DND-41 (cell line): ENCODE results near the gene HNRNPH2.

Experiments
- ATAC-seq: fragments of 200-7000 bp; cut with Tn5 transposase; 3 replicates; pipeline ENCODE4 v1.9.1; 2021; ENCODE audit warnings: low read depth; ENCODE audit not compliant: insufficient read depth
- DNase-seq: peaks from one replicate; pipeline ENCODE4 v3.0.0-alpha.2; 2020
- H2AFZ ChIP-seq: 2 replicates; pipeline ENCODE4 v1.6.0; 2012; ENCODE audit warnings: low read depth, low read length
- H3K27ac ChIP-seq: 2 replicates; pipeline ENCODE4 v1.5.1; 2012; ENCODE audit warnings: low read length, inconsistent platforms
- H3K27me3 ChIP-seq: fragments of 200-600 bp; sonication (generic); 2 replicates; pipeline ENCODE4 v1.6.0; 2012; ENCODE audit warnings: low read length, mild to moderate bottlenecking, inconsistent platforms; ENCODE audit not compliant: insufficient read depth, poor library complexity
- H3K36me3 ChIP-seq: 2 replicates; pipeline ENCODE4 v1.5.1; 2012; ENCODE audit warnings: low read length, inconsistent platforms; ENCODE audit not compliant: insufficient read depth
- H3K4me1 ChIP-seq: 2 replicates; pipeline ENCODE4 v1.5.1; 2012; ENCODE audit warnings: mild to moderate bottlenecking, low read length; ENCODE audit not compliant: insufficient read depth
- H3K4me2 ChIP-seq: 2 replicates; pipeline ENCODE4 v1.6.0; 2012; ENCODE audit warnings: mild to moderate bottlenecking, moderate library complexity, low read length, inconsistent platforms; ENCODE audit not compliant: insufficient read depth
- H3K4me3 ChIP-seq, 2 experiments: fragments of 200-600 bp in 1 of 2; shearing (Covaris generic) in 1 of 2; 2 replicates each; pipeline ENCODE4 v1.5.1; 2012 to 2016; ENCODE audit warnings: inconsistent platforms in 2 of 2, low read length in 2 of 2, mild to moderate bottlenecking in 2 of 2, low read depth in 1 of 2, moderate library complexity in 1 of 2
- H3K79me2 ChIP-seq: 2 replicates; pipeline ENCODE4 v1.6.0; 2012; ENCODE audit warnings: low read length, inconsistent platforms; ENCODE audit not compliant: insufficient read depth
- H3K9ac ChIP-seq: 2 replicates; pipeline ENCODE4 v1.6.0; 2012; ENCODE audit warnings: low read depth, mild to moderate bottlenecking, inconsistent platforms, low read length, moderate library complexity
- H3K9me3 ChIP-seq: 2 replicates; pipeline ENCODE4 v1.5.1; 2012; ENCODE audit warnings: low read length, moderate library complexity, mild to moderate bottlenecking, inconsistent platforms; ENCODE audit not compliant: insufficient read depth, severe bottlenecking
- H4K20me1 ChIP-seq: 2 replicates; pipeline ENCODE4 v1.6.0; 2012; ENCODE audit warnings: low read length; ENCODE audit not compliant: insufficient read depth
- CTCF ChIP-seq: IDR thresholded peaks from 2 replicates; pipeline ENCODE4 v1.5.1; 2012; ENCODE audit warnings: borderline replicate concordance, low read length, moderate library complexity, mild to moderate bottlenecking; ENCODE audit not compliant: poor library complexity, severe bottlenecking; ENCODE audit errors: extremely low read depth
- EZH2 ChIP-seq: IDR thresholded peaks from 3 replicates; pipeline ENCODE4 v1.6.1; 2012; ENCODE audit warnings: borderline replicate concordance, low read depth, mild to moderate bottlenecking, moderate library complexity, low read length, inconsistent platforms; ENCODE audit not compliant: severe bottlenecking

The HNRNPH2 gene

GRCh38 chrX:101410461-101410860 lies 2.4 kb downstream of the HNRNPH2 start:
- no peaks in the 10 kb centered on the region for H3K9me3 ChIP-seq
- ATAC-seq: no peak
- peaks cover 18% of the 10 kb centered on the region for H3K36me3 ChIP-seq
- H3K4me1 ChIP-seq: peaks cover 41% of the 10 kb centered on the region
- TF ChIP-seq CTCF (no peak), EZH2 (no peak)
- H3K4me3 ChIP-seq: no peak overlapping the region; a peak in 1 of 4 replicates
- peaks cover 62% of the 10 kb centered on the region for H3K79me2 ChIP-seq
- no peak overlapping the region for H3K27ac ChIP-seq
- DNase-seq: no peak
- H3K4me2 ChIP-seq: peak overlapping the region; percentile 80; the same call in 1 of the 2 replicates
- H4K20me1 ChIP-seq: peaks cover 8% of the 10 kb centered on the region
- no peaks in the 10 kb centered on the region for H3K27me3 ChIP-seq
- H3K9ac ChIP-seq: no peak overlapping the region
- no peak overlapping the region for H2AFZ ChIP-seq

GRCh38 chrX:101411984-101412383 lies 4.0 kb downstream of the HNRNPH2 start:
- Histone ChIP-seq H3K4me2 (no peak overlapping the region), H2AFZ (no peak overlapping the region), H3K27ac (no peak overlapping the region), H3K4me3 (no peak overlapping the region), H3K79me2 (peaks cover 49% of the 10 kb centered on the region), H4K20me1 (peaks cover 8% of the 10 kb centered on the region), H3K9ac (no peak overlapping the region), H3K36me3 (peaks cover 18% of the 10 kb centered on the region), H3K9me3 (no peaks in the 10 kb centered on the region), H3K4me1 (peaks cover 28% of the 10 kb centered on the region), H3K27me3 (no peaks in the 10 kb centered on the region)
- no peak for TF ChIP-seq CTCF
- TF ChIP-seq EZH2: no peak
- DNase-seq (no peak), ATAC-seq (no peak)

- Histone ChIP-seq H3K27ac (peak overlapping the region; percentile 1; the same call in 1 of the 2 replicates), H3K9me3 (no peaks in the 10 kb centered on the region), H3K36me3 (peaks cover 18% of the 10 kb centered on the region), H3K79me2 (peaks cover 19% of the 10 kb centered on the region), H3K9ac (no peak overlapping the region), H3K27me3 (peaks cover 3% of the 10 kb centered on the region), H3K4me3 (no peak overlapping the region), H2AFZ (0 out of 2 replicates have a peak overlapping the region, but pooled peaks have one; percentile 33), H4K20me1 (peaks cover 8% of the 10 kb centered on the region), H3K4me1 (peaks cover 10% of the 10 kb centered on the region), H3K4me2 (no peak overlapping the region)
- DNase-seq (peak; percentile 21), ATAC-seq (peak; percentile 82)
- TF ChIP-seq CTCF (peak; percentile 70), EZH2 (no peak)
These were observed 7.4 kb downstream of the HNRNPH2 start for GRCh38 chrX:101415180-101416145.
